ENCODE measurements around the gene RAB3GAP1. TPM values are rescaled to one million over a fixed set of nuclear protein-coding genes. Genes with fewer than 3 reads are reported as not detected.
"Not testable (repeated sequence)": the region's sequence is repeated elsewhere in the genome, so short reads cannot be mapped to it uniquely, and the experiment has no call there.

Gene RAB3GAP1
- total and polyA plus RNA-seq, 3 donors from 2014 or later = 39.9 to 45.9 (median 40.5) TPM

- Histone ChIP-seq H3K27ac (no peak overlapping the region), H3K4me3 (no peak overlapping the region), H3K27me3 (no peaks in the 10 kb centered on the region), H3K4me1 (no peaks in the 10 kb centered on the region), H3K36me3 (ENCODE audit: low read depth, missing control alignments) (no peaks in the 10 kb centered on the region), H3K9me3 (no peaks in the 10 kb centered on the region)
- no peak for TF ChIP-seq CTCF (IDR thresholded peaks at IDR 0.05)
- no peak for DNase-seq
- intact Hi-C loops (cut with DNase I; ENCODE audit: low total_unique reads) = no loop called here
- WGBS, 2 donors = 96 to 97% methylated on average over 2 of the region's 2 CpGs
Observed at GRCh38 chr2:135076556-135076955, 24.5 kb downstream of the RAB3GAP1 start.

- H3K4me1 ChIP-seq = no peaks in the 10 kb centered on the region
- no peaks in the 10 kb centered on the region for H3K9me3 ChIP-seq
- no peaks in the 10 kb centered on the region for H3K27me3 ChIP-seq
- H3K4me3 ChIP-seq = no peak overlapping the region
- no peak overlapping the region for H3K27ac ChIP-seq
- no peak for TF ChIP-seq POLR2A (IDR thresholded peaks at IDR 0.05)
- TF ChIP-seq CTCF (IDR thresholded peaks at IDR 0.05) = no peak
- DNase-seq = no peak
- intact Hi-C loops (cut with DNase I; ENCODE audit: low total_unique reads) = no loop called here
- H3K36me3 ChIP-seq (ENCODE audit: low read depth, missing control alignments) = no peaks in the 10 kb centered on the region
Observed at GRCh38 chr2:135078417-135078816, 26.3 kb downstream of the RAB3GAP1 start.

GRCh38 chr2:135086222-135086621 is 34.1 kb downstream of the RAB3GAP1 start:
- Histone ChIP-seq H3K27me3 (no peaks in the 10 kb centered on the region), H3K27ac (no peak overlapping the region), H3K4me3 (no peak overlapping the region), H3K36me3 (ENCODE audit: low read depth, missing control alignments) (no peaks in the 10 kb centered on the region), H3K9me3 (no peaks in the 10 kb centered on the region), H3K4me1 (no peaks in the 10 kb centered on the region)
- no peak for DNase-seq
- TF ChIP-seq CTCF (IDR thresholded peaks at IDR 0.05) = no peak
- no peak for TF ChIP-seq POLR2A (IDR thresholded peaks at IDR 0.05)
- 84 to 87% methylated on average over 2 of the region's 2 CpGs for WGBS, 2 donors
- intact Hi-C loops (cut with DNase I; ENCODE audit: low total_unique reads) = no loop called here

- H3K4me3 ChIP-seq; DNase-seq; intact Hi-C loops (cut with DNase I; ENCODE audit: low total_unique reads); H3K27me3 ChIP-seq; H3K9me3 ChIP-seq; H3K27ac ChIP-seq; H3K36me3 ChIP-seq (ENCODE audit: low read depth, missing control alignments); H3K4me1 ChIP-seq: not testable (repeated sequence)
- WGBS, 2 donors = 95 to 97% methylated on average over 4 of the region's 4 CpGs
Observed at GRCh38 chr2:135089597-135089996, 37.5 kb downstream of the RAB3GAP1 start.

- no peak for TF ChIP-seq CTCF (IDR thresholded peaks at IDR 0.05)
- no peak for TF ChIP-seq POLR2A (IDR thresholded peaks at IDR 0.05)
- no peak overlapping the region for H3K4me3 ChIP-seq
- no peaks in the 10 kb centered on the region for H3K36me3 ChIP-seq (ENCODE audit: low read depth, missing control alignments)
- 86 to 96% methylated on average over 1 of the region's 1 CpG for WGBS, 2 donors
- no peak for DNase-seq
- H3K9me3 ChIP-seq = no peaks in the 10 kb centered on the region
- no peaks in the 10 kb centered on the region for H3K4me1 ChIP-seq
- H3K27me3 ChIP-seq = no peaks in the 10 kb centered on the region
- no peak overlapping the region for H3K27ac ChIP-seq
- intact Hi-C loops (cut with DNase I; ENCODE audit: low total_unique reads) = no loop called here
Observed at GRCh38 chr2:135091681-135092080, 39.6 kb downstream of the RAB3GAP1 start.

Data from testis (tissue), 3 donors.